ENCODE data around the gene DLX4. TPM values are rescaled to one million over a fixed set of nuclear protein-coding genes. Genes with fewer than 3 reads are reported as not detected.

The DLX4 gene
- total and polyA plus RNA-seq, 2 of the 4 experiments (the other 2 are of a cell fraction) = not detected

- Histone ChIP-seq H3K4ac (ENCODE audit: low read depth, low read length) (no peak overlapping the region), H4K91ac (ENCODE audit: insufficient read depth, low read depth, low read length) (no peak overlapping the region), H2AFZ (replicated peaks; ENCODE audit: low read length, poor library complexity) (no peak overlapping the region), H2BK120ac (ENCODE audit: low read depth, low read length) (no peak overlapping the region), H3K56ac (ENCODE audit: extremely low read depth, insufficient read depth, low read length) (no peak overlapping the region), H2AK5ac (ENCODE audit: low read depth, low read length) (no peak overlapping the region), H3K9me1 (ENCODE audit: insufficient read depth, low read length) (no peaks in the 10 kb centered on the region; the same call in 1 of the 2 replicates), H3K9me3 (ENCODE audit: control insufficient read depth, insufficient read depth, low read length) (no peaks in the 10 kb centered on the region), H3K23ac (ENCODE audit: low read depth, low read length) (no peak overlapping the region), H3K36me3 (ENCODE audit: control insufficient read depth, insufficient read depth, low read length) (no peaks in the 10 kb centered on the region), H3K27ac (ENCODE audit: insufficient read depth, low read length) (no peak overlapping the region), H2BK15ac (ENCODE audit: low read depth, low read length) (no peak overlapping the region), H4K5ac (ENCODE audit: low read depth, low read length) (no peak overlapping the region), H3K79me1 (ENCODE audit: low read depth in 1 of 2, low read length in 2 of 2) (no peaks in the 10 kb centered on the region), H2BK20ac (ENCODE audit: low read depth, low read length) (no peak overlapping the region), H2BK5ac (ENCODE audit: low read depth, low read length, poor library complexity, severe bottlenecking) (no peak overlapping the region), H3K27me3 (ENCODE audit: control insufficient read depth, insufficient read depth, low read length) (peaks cover 79% of the 10 kb centered on the region), H2AK9ac (replicated peaks; ENCODE audit: low read depth, low read length, poor library complexity) (no peak overlapping the region), H4K20me1 (ENCODE audit: insufficient read depth, low read length) (no peaks in the 10 kb centered on the region), H3K14ac (replicated peaks; ENCODE audit: low read depth, low read length) (no peak overlapping the region), H3K4me3 (ENCODE audit: insufficient read depth, low read depth, low read length) (no peak overlapping the region), H3K4me2 (ENCODE audit: low read depth, low read length) (no peak overlapping the region), H3K18ac (ENCODE audit: low read depth, low read length) (no peak overlapping the region), H3K9ac (ENCODE audit: low read depth, low read length) (no peak overlapping the region), H3K4me1 (ENCODE audit: control insufficient read depth, insufficient read depth, low read length) (no peaks in the 10 kb centered on the region), H4K8ac (ENCODE audit: low read depth in 2 of 2, low read length in 2 of 2) (no peak overlapping the region)
- TF ChIP-seq MAFK (IDR thresholded peaks at IDR 0.05; ENCODE audit: low read depth, low read length) = no peak
- TF ChIP-seq MXI1 (IDR thresholded peaks at IDR 0.05; ENCODE audit: borderline replicate concordance, low read depth, low read length) = no peak
- no peak for TF ChIP-seq ELK1 (IDR thresholded peaks at IDR 0.05; ENCODE audit: borderline replicate concordance, low read depth, low read length)
- no peak for TF ChIP-seq USF2 (IDR thresholded peaks at IDR 0.05; ENCODE audit: low read depth, low read length)
- TF ChIP-seq RAD21 (IDR thresholded peaks at IDR 0.05; ENCODE audit: low read length) = no peak
- no peak for TF ChIP-seq RCOR1 (IDR thresholded peaks at IDR 0.05; ENCODE audit: insufficient replicate concordance, low read length)
- TF ChIP-seq BHLHE40 (IDR thresholded peaks at IDR 0.05; ENCODE audit: low read depth, low read length) = no peak
- TF ChIP-seq SMC3 (IDR thresholded peaks at IDR 0.05; ENCODE audit: low read depth, low read length) = no peak
- TF ChIP-seq MAZ (IDR thresholded peaks at IDR 0.05; ENCODE audit: borderline replicate concordance, low read depth, low read length) = no peak
- no peak for TF ChIP-seq RFX5 (IDR thresholded peaks at IDR 0.05; ENCODE audit: low read depth, low read length)
- no peak for TF ChIP-seq NFE2L2 (IDR thresholded peaks at IDR 0.05; ENCODE audit: low read depth, low read length)
- no peak for TF ChIP-seq CEBPB (IDR thresholded peaks at IDR 0.05; ENCODE audit: low read depth, low read length)
- TF ChIP-seq, protein P1, sequence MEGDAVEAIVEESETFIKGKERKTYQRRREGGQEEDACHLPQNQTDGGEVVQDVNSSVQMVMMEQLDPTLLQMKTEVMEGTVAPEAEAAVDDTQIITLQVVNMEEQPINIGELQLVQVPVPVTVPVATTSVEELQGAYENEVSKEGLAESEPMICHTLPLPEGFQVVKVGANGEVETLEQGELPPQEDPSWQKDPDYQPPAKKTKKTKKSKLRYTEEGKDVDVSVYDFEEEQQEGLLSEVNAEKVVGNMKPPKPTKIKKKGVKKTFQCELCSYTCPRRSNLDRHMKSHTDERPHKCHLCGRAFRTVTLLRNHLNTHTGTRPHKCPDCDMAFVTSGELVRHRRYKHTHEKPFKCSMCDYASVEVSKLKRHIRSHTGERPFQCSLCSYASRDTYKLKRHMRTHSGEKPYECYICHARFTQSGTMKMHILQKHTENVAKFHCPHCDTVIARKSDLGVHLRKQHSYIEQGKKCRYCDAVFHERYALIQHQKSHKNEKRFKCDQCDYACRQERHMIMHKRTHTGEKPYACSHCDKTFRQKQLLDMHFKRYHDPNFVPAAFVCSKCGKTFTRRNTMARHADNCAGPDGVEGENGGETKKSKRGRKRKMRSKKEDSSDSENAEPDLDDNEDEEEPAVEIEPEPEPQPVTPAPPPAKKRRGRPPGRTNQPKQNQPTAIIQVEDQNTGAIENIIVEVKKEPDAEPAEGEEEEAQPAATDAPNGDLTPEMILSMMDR (conservative IDR thresholded peaks at IDR 0.05; ENCODE audit: low read depth, low read length) = no peak
- TF ChIP-seq FOS (IDR thresholded peaks at IDR 0.05; ENCODE audit: low read depth, low read length) = no peak
- TF ChIP-seq CHD1 (IDR thresholded peaks at IDR 0.05; ENCODE audit: low read depth, low read length) = no peak
- TF ChIP-seq POLR2A (IDR thresholded peaks at IDR 0.05; ENCODE audit: low read depth, low read length) = no peak
- in situ Hi-C loops (cut with MboI; ENCODE audit: low sequenced_read_pairs) = no loop called here
- no TSS peak for BruUV-seq (replicated peaks)
- dilution Hi-C loops (cut with HindIII; ENCODE audit: low sequenced_read_pairs, unreplicated experiment) = no loop called here
- DNase-seq (no peak), ATAC-seq (ENCODE audit: low read depth) (no peak)
- WGBS, 2 experiments (ENCODE audit: extremely low coverage in 2 of 2, insufficient read length in 1 of 2) = 28% methylated on average over 5 of the region's 15 CpGs; no CpG with 5 or more reads in 1 of the 2 experiments
- ChIA-PET CTCF (no interaction called here), POLR2A (ENCODE audit: unreplicated experiment) (no interaction called here)
- intact Hi-C loops (cut with micrococcal nuclease) = no loop called here
Observed at GRCh38 chr17:49935526-49936210, 33.3 kb upstream of the DLX4 start.

Measured in IMR-90 (cell line).